Stimulated activated CD4-positive, alpha-beta T cell treated with anti-CD3 and anti-CD28 coated beads, Interleukin-15, amount 100 ng/mL, for 24 hours (primary cell): ENCODE data around the gene TAS1R2.

Experiments used
- DNase-seq: peaks from one replicate; pipeline ENCODE4 v3.0.0-alpha.2; 2020

Gene TAS1R2

GRCh38 chr1:18819203-18819602, 40.3 kb downstream of the TAS1R2 start:
- DNase-seq, result no peak

GRCh38 chr1:18817795-18818435, 41.5 kb downstream of the TAS1R2 start:
- no peak for DNase-seq

DNA sequence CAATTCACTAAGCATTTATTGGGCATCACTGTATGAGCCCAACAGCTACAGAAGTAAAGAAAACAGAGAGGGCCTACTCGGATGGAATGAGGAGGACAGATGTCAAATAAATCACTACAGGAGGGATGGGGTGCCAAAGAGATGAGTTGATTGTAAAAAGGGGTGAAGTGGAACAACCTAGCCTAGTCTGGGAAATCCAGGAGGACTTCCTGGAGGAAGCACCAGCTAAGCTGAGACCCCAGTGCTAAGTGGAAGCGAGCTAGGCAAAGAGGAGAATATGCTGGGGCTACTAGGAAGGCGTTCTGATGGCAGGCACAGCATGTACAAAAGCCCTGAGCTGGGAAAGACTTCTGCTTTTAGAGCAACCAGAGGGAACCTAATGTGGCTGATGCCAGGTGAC, 42.1 kb downstream of the TAS1R2 start:
- no peak for DNase-seq

DNA sequence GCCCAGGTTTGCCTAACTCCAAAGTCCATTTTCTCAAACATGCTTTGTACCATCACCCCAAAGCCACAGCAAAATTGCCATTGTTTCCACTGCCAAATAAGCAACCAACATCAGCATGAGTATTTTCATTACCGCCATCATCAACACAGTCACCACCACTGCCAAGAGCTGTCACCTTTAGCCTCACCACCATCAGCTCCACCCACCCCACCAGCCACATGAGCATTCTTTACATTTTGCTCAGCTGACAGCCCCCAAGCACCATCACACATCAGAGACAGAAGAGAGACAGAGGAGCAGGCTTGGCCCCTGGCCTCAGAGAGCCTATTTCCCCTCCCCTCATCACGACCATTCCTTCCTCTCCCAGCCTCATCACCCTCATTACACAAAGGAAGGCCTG, 42.7 kb downstream of the TAS1R2 start:
- DNase-seq, result no peak

DNA sequence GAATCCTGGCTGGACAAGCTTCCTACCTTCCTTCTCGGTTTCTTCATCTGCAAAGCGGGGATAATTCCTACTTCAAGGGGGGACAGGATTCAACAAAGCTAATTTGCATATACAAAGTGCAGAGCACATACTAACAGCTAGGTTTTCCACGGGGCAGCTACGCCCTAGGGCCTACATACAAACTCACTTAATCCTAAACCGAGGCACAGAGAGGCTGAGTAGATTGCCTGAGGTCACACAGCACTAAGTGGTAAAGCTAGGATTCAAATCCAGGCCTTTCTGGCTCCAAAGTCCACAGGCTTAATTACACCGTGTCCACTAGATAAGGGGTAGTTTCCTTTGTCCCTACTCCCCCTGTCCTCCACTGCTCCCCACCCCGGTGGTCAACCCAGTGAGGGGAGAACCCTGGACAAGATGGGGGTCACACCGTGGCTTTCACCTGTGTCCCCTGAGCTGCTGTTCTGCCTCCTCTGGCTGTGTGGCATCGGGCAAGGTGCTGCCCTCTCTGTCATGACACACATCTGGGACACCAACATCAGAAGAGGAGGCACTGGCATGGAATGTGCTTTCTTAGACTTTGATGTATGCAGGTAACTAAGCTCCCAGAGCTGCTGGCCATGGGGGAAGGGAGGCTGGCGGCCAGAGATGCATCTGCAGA, 44.5 kb downstream of the TAS1R2 start:
- no peak for DNase-seq

GRCh38 chr1:18814425-18814824, 45.0 kb downstream of the TAS1R2 start:
- DNase-seq, result no peak

GRCh38 chr1:18812453-18812939, 47.0 kb downstream of the TAS1R2 start:
- no peak for DNase-seq

GRCh38 chr1:18811733-18812452, 47.6 kb downstream of the TAS1R2 start:
- no peak for DNase-seq

DNA sequence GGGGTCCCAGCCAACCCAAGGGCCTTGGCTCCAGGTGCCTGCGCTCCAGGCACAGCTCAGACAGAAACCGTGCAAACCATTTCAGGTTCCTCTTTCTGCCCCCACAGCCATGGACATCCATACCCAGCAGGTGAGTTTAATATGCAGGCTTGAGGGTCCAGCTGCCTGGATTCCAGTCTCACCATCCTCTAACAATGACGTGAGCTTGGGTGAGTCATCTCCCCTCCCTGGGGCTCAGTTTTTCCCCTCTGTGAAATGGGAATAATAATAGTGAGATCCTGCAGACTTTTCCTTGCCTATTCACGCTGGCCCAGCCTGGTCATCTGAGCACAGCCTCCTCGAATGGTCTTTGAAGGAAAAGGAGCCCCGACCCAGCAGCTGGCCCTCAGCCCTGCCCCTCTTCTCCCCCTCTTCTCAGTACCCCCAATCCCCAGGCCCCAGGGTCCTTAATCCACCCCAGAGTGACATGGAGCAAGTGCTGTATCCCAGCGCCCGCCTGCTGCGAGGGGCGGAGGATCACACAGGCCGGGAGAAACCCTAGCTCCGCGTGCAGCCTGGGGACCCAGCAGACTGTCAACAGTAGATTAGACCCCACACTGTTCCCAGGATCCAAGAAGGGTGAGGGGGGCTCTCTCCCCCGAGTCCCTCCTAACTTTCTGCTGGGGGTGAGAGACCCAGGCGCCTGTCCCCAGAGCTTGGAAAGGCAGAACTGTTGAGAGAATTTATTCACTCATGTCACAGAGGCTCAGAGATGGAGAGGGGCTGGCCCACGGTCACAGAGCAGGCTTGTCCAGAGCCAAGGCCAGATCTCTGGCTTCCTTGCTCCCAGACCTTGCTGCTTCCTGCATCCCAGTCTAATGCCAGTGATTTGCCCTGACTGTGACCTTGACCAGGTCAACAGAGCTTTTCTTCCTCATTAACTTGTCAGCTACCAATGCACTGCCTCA, 49.2 kb downstream of the TAS1R2 start:
- DNase-seq, result no peak

- no peak for DNase-seq
Measured at GRCh38 chr1:18808550-18808949, 50.9 kb downstream of the TAS1R2 start.

- no peak for DNase-seq
Measured at GRCh38 chr1:18807334-18808063, 52.0 kb downstream of the TAS1R2 start.

DNA sequence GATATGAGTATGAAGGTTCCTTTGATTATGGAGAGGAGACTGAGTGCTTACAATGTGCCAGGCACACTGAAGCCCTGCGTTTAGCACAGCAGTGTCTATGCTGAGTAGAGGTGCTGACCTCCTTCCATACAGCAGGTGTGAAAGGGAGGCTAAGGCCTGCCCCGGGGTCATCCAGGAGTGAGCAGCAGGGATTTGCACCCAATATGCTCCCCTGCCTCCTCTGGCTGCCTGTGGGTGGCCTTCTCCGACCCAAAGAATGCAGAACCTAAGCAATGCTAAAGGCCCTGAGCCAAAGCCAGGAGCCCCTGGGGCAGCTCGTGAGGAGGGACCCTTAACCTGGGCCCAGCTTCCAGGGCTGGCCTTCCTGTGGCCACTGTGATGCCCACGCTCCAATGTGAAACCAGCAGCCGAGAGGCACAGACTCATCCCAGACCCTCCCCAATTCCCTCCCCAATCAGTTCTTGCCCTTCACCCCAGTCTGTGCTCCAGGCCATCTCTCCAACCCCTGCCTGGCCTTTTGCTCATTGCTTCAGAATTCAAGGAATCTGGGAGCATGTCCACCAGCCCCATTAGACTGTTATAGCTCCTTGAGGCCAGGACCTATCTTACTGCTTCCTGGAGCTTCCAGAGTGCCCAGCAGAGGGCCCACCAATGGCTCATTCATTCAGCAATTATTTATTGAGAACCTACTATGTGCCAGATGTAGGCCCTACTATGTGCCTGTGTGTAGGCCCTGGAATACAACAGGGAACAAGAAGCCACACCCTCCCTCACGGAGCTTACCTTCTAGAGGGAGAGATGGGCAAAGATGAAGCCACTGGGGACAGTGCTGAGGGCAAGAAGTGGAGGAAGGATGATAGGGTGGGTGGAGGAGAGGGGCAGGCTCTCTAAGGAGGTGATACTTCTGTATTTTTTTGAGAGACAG, 53.3 kb downstream of the TAS1R2 start:
- no peak for DNase-seq

DNA sequence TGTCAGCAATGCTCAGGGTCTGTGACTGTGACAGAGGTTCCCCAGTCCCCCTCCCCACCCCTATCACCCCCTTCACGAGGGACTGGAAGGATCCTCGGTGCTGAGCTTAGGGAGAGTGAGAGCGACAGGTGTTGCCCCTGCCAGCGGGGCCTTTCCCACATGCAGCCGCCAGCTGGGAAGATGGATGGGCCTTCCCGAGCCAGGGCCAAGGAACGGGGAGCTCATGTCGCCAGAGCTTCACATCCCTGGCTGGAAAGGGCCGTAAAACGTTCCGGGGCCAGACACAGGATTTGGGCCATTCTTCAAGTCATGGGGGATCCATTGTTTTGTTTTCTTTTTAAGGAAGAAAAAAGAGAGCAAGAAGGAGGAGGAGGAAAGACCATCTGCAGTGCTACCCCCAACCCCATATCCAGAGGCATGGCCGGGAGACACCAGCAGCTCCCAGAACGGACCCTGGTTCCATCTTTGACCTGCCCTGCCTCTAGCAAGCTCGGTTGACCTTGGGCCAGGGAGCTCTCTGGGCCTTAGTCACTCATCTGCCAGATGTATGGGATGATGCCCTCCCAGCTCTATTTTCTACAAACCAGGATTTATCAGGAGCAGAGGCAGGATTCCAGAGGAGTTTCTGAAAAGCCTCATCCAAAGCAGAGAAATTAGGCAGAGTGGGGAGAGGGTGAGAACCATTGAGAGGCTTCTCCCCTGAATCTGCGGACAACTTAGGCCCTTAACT, 54.1 kb downstream of the TAS1R2 start:
- no peak for DNase-seq

- no peak for DNase-seq
Measured at GRCh38 chr1:18803851-18804250, 55.6 kb downstream of the TAS1R2 start.

GRCh38 chr1:18803151-18803791, 56.2 kb downstream of the TAS1R2 start:
- DNase-seq, result no peak

DNA sequence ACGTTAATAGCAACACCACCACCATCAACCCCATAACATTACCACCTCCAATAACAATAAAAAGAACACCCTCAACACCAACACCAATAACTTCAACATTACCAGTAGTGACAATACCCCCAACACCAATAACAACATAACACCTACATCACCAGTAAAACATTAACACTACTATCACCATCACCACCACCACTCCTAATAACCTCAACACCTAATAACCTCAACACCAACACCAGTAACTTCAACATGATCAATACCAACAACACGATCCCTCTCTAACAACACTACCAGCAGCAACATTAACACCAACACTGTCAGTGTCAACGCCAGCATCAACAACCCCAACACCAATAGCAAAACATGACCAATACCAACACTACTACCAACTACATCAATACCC, 57.2 kb downstream of the TAS1R2 start:
- no peak for DNase-seq

DNA sequence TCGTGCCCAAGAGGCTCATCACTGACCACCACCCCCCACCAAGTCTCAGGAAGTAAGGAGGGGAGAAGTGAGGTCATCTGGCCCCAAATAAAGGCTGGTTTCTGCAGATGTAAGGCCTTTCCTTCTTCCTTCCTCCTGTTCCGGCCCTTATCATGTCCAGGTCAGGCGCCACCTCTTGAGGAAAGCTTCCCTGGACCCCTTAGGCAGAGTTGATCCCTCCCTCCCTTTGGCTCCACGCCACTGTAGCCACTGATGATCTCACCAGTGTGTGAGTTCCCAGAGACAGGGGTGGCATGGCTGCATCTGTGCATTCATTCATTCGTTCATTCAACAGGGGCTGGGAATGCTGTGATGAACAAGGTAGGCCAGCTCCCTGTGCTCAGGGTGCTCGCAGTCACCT, 59.2 kb downstream of the TAS1R2 start:
- no peak for DNase-seq

GRCh38 chr1:18799454-18799853, 60.0 kb downstream of the TAS1R2 start:
- DNase-seq, result no peak

- DNase-seq, result no peak
Measured at GRCh38 chr1:18798946-18799345, 60.5 kb downstream of the TAS1R2 start.

DNA sequence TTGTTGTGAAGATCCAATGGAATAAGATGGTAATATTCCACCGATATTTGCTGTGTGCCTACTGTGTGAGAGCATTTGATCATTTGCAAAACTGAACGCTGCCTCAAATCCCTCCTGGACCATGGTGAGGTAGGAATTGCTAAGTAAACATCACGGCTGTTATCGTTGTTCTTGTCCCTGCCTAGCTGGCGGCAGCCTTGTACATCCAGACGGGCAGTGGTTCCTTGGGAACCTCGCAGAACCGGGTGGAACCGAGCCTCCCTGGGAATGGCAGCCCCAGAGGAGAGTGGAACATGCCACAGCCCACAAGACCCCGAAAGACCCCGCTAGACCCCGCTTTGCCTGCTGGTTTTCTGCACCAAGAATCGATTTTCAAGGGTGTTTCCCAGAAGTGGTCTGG, 60.9 kb downstream of the TAS1R2 start:
- DNase-seq, result no peak
